Hepatocyte (in vitro differentiated cells): ENCODE results near the gene TMEM19.
A peak's percentile ranks its signal among the peaks of the same experiment; 100 is the strongest.

Source experiments
- CTCF ChIP-seq: fragments of 200-600 bp; sonication (generic); IDR thresholded peaks from 2 replicates; pipeline ENCODE4 v1.5.1; 2016; ENCODE audit warnings: antibody characterized with exemption, mild to moderate bottlenecking; ENCODE audit not compliant: poor library complexity
- EZH2 ChIP-seq: fragments of 200-600 bp; sonication (generic); IDR thresholded peaks from 2 replicates; pipeline ENCODE4 v1.6.1; 2016; ENCODE audit warnings: antibody characterized with exemption, mild to moderate bottlenecking, borderline replicate concordance

- TF ChIP-seq CTCF: peak; percentile 44
- no peak for TF ChIP-seq EZH2
Observed at GRCh38 chr12:71685914-71686657, at the start of gene TMEM19.
